ENCODE results near the gene ERC1.

DNA sequence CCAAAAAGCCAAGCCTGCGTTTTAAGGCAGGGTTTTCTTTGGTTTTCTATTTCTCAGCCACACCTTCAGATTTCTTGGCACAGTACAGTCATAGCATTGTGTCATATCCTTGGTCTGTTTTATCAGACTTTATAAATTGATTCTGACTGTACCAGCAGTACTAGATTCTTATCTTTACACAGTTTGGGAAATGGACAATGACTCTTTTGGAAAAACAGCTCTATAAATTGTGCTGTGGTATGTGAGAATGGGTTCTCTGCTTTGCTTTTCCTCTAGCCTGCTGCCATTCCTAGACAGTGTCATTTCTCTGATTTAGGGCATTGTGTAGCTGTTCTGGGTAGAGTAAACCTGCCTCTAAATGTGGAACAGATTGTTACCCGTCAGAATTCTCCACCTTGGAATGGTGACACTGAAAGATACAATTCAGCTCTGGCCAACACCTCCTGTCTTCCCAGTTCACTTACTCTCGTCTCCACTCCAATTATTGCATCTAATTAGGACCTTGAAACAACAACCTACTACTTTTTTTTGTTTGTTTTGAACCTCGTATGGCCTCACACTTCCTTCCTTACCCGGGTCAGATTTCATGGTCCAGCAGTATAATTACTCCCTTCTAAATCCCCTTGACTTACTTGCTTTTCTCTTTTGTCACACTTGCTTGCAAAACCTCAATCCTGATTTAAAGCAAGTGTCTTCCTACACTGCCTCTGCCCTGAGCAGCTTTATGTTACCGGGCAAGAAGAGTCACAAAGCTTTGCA is 226.3 kb downstream of the ERC1 start:
- TF ChIP-seq POLR2AphosphoS5 (IDR thresholded peaks at IDR 0.05; ENCODE audit: insufficient read depth in 1 of 2, low read depth in 1 of 2) (peak in 1 of 2 donors; percentile 72), POLR2A (IDR thresholded peaks at IDR 0.05) (no peak)

All from vagina (tissue), 2 donors.